Spleen (tissue), 11 donors: Measurements from ENCODE around the gene DHX57. TPM values are rescaled to one million over a fixed set of nuclear protein-coding genes. Genes with fewer than 3 reads are reported as not detected.

Source experiments
- DNase-seq: peaks from one replicate; pipeline ENCODE4 v3.0.0-alpha.2; 2020
- H3K27ac ChIP-seq, 8 donors: fragments of 200-600 bp; sonication (generic) in 7 of 8; 1 replicate in 4 of 8; 2 replicates in 4 of 8; pipeline versions ENCODE4 v1.5.0 to v1.8.0; 2016 to 2021; ENCODE audit warnings: inconsistent platforms in 4 of 8, mild to moderate bottlenecking in 4 of 8, moderate library complexity in 1 of 8
- H3K27me3 ChIP-seq, 7 donors: fragments of 200-600 bp; sonication (generic) in 6 of 7; replicated peaks in 1 of 7; 1 replicate in 4 of 7; 2 replicates in 3 of 7; pipeline versions ENCODE4 v1.5.0 to v1.8.0; 2016 to 2021; ENCODE audit warnings: inconsistent platforms in 3 of 7, mild to moderate bottlenecking in 1 of 7
- H3K36me3 ChIP-seq, 6 donors: fragments of 200-600 bp; sonication (generic) in 5 of 6; 1 replicate in 4 of 6; 2 replicates in 2 of 6; pipeline versions ENCODE4 v1.5.0 to v1.8.0; 2016 to 2021; ENCODE audit warnings: inconsistent platforms in 2 of 6
- H3K4me1 ChIP-seq, 6 donors: fragments of 200-600 bp; sonication (generic) in 5 of 6; 1 replicate in 3 of 6; 2 replicates in 3 of 6; pipeline versions ENCODE4 v1.5.0 to v1.8.0; 2016 to 2021; ENCODE audit warnings: inconsistent platforms in 3 of 6
- H3K4me3 ChIP-seq, 8 donors: fragments of 200-600 bp; sonication (generic) in 7 of 8; 1 replicate in 4 of 8; 2 replicates in 4 of 8; pipeline versions ENCODE4 v1.5.0 to v1.8.0; 2016 to 2021; ENCODE audit warnings: inconsistent platforms in 4 of 8, mild to moderate bottlenecking in 4 of 8, moderate library complexity in 2 of 8
- H3K9me3 ChIP-seq, 8 donors: fragments of 200-600 bp; sonication (generic) in 7 of 8; 1 replicate in 4 of 8; 2 replicates in 4 of 8; pipeline versions ENCODE4 v1.5.0 to v1.8.0; 2016 to 2021; ENCODE audit warnings: inconsistent platforms in 4 of 8
- CTCF ChIP-seq, 11 experiments: fragments of 200-600 bp in 7 of 11; fragments of 450-650 bp in 4 of 11; sonication (generic) in 4 of 11; IDR thresholded peaks in 8 of 11; conservative IDR thresholded peaks in 3 of 11; 1 replicate in 7 of 11; 2 replicates in 4 of 11; pipeline versions ENCODE4 v1.4.0 to v1.8.0; 2016 to 2021; ENCODE audit warnings: antibody characterized with exemption in 11 of 11, inconsistent platforms in 4 of 11, mild to moderate bottlenecking in 1 of 11
- POLR2A ChIP-seq, 3 donors: fragments of 450-650 bp; IDR thresholded peaks; one replicate each; pipeline ENCODE4 v1.5.1; 2017; ENCODE audit warnings: antibody characterized with exemption in 3 of 3, mild to moderate bottlenecking in 1 of 3
- POLR2AphosphoS5 ChIP-seq, 3 donors: sonication (generic); formaldehyde crosslinking; IDR thresholded peaks; one replicate each; pipeline ENCODE4 v1.5.1; 2017; ENCODE audit warnings: antibody characterized with exemption in 3 of 3
- WGBS, 5 donors: extraction: QIAGEN DNeasy Blood & Tissue Kit in 3 of 5; methylation state at CpG; one replicate each; pipeline versions ENCODE4 v1.1.5 to v1.1.7; 2013 to 2018; 5-methylcytosine and 5-hydroxymethylcytosine counted together
- intact Hi-C: fragments of 100-400 bp; cut with DNase I; formaldehyde crosslinking; loops from one replicate; pipeline ENCODE4 v1.15.0; 2023; ENCODE audit warnings: low total_unique reads
- polyA plus RNA-seq, 3 donors: library from polyadenylated mRNA; stranded (reverse); fragments of 200-250 nt; gene quantifications; one replicate each; pipeline ENCODE4 v1.2.1, GENCODE V29; 2013
- total RNA-seq, 7 donors: library from RNA; depleted of rRNA in 3 of 7; stranded (reverse); fragments of >200 nt in 3 of 7; fragmentation: NEBNext Ultra II Directional in 4 of 7; extraction: Animal tissue kit (Norgen Biotek cat#: 25700) in 4 of 7; gene quantifications; one replicate each; pipeline versions ENCODE4 v1.1.0 to v1.2.1, GENCODE V29; 2016 to 2021
- donor health status: healthy with polysubstance abuse.
- donor health status: DM: no; HTN: no; CAD: no; lungs with moderate emphysema.
- donor health status: DM: no; HTN: no; CAD: no.
- donor health status: Bipolar disorder and iron deficiency.
- donor health status: healthy.
- donor health status: DM: no; HTN: no; CAD: no.
- donor health status: DM: yes; HTN: yes; CAD: no.

Gene DHX57
- total and polyA plus RNA-seq, 10 donors, result 6.5 to 24.0 (median 14.8) TPM

GRCh38 chr2:38886063-38886462 is 10.3 kb upstream of the DHX57 start:
- intact Hi-C loops, result no loop called here
- no peaks in the 10 kb centered on the region for H3K4me1 ChIP-seq
- H3K4me3 ChIP-seq, result no peak overlapping the region
- no peak for TF ChIP-seq POLR2AphosphoS5 (IDR thresholded peaks at IDR 0.05)
- TF ChIP-seq POLR2A (IDR thresholded peaks at IDR 0.05), result no peak
- no peak for TF ChIP-seq CTCF (IDR thresholded peaks at IDR 0.05 in 8 of 11, conservative IDR thresholded peaks at IDR 0.05 in 3 of 11)
- H3K36me3 ChIP-seq, result no peaks in the 10 kb centered on the region
- no peaks in the 10 kb centered on the region for H3K27me3 ChIP-seq
- H3K9me3 ChIP-seq, result peaks cover 0 to 8% (median 0%) of the 10 kb centered on the region in 8 donors
- H3K27ac ChIP-seq, result no peak overlapping the region
- DNase-seq, result no peak

GRCh38 chr2:38876407-38876806 is 673 bp upstream of the DHX57 start:
- no peaks in the 10 kb centered on the region for H3K27me3 ChIP-seq
- H3K9me3 ChIP-seq, result peaks cover 0 to 17% (median 14%) of the 10 kb centered on the region in 8 donors
- H3K36me3 ChIP-seq, result no peaks in the 10 kb centered on the region
- H3K27ac ChIP-seq, result peak overlapping the region in 1 of 8 donors; percentile 82
- DNase-seq, result no peak
- H3K4me3 ChIP-seq, result peak overlapping the region; percentile 71 to 98 (median 88)
- 42 to 64% (median 52%) methylated on average over 10 of the region's 10 CpGs for WGBS, 5 donors
- intact Hi-C loops, result no loop called here
- TF ChIP-seq POLR2A (IDR thresholded peaks at IDR 0.05) (no peak), CTCF (IDR thresholded peaks at IDR 0.05 in 8 of 11, conservative IDR thresholded peaks at IDR 0.05 in 3 of 11) (no peak), POLR2AphosphoS5 (IDR thresholded peaks at IDR 0.05) (no peak)
- peaks cover 7 to 30% (median 18%) of the 10 kb centered on the region in 6 donors for H3K4me1 ChIP-seq

- H3K4me1 ChIP-seq, result peaks cover 7 to 30% (median 18%) of the 10 kb centered on the region in 6 donors
- DNase-seq, result no peak
- peak overlapping the region; percentile 71 to 98 (median 88) for H3K4me3 ChIP-seq
- H3K36me3 ChIP-seq, result no peaks in the 10 kb centered on the region
- 1 to 2% (median 1%) methylated on average over 8 to 10 of the region's 10 CpGs for WGBS, 5 donors
- no peaks in the 10 kb centered on the region for H3K27me3 ChIP-seq
- H3K27ac ChIP-seq, result peak overlapping the region; percentile 16 to 83 (median 64)
- intact Hi-C loops, result no loop called here
- H3K9me3 ChIP-seq, result peaks cover 0 to 29% (median 25%) of the 10 kb centered on the region in 8 donors
- TF ChIP-seq CTCF (IDR thresholded peaks at IDR 0.05 in 8 of 11, conservative IDR thresholded peaks at IDR 0.05 in 3 of 11), result no peak
- TF ChIP-seq POLR2A (IDR thresholded peaks at IDR 0.05), result no peak
- TF ChIP-seq POLR2AphosphoS5 (IDR thresholded peaks at IDR 0.05), result no peak
Measured at GRCh38 chr2:38875227-38875575, 533 bp downstream of the DHX57 start.

- DNase-seq, result no peak
- intact Hi-C loops, result no loop called here
- Histone ChIP-seq H3K4me1 (peaks cover 7 to 30% (median 18%) of the 10 kb centered on the region in 6 donors), H3K27me3 (no peaks in the 10 kb centered on the region), H3K27ac (no peak overlapping the region), H3K4me3 (no peak overlapping the region), H3K36me3 (no peaks in the 10 kb centered on the region), H3K9me3 (peaks cover 0 to 42% (median 38%) of the 10 kb centered on the region in 8 donors)
- TF ChIP-seq CTCF (IDR thresholded peaks at IDR 0.05 in 8 of 11, conservative IDR thresholded peaks at IDR 0.05 in 3 of 11) (no peak), POLR2A (IDR thresholded peaks at IDR 0.05) (no peak), POLR2AphosphoS5 (IDR thresholded peaks at IDR 0.05) (no peak)
- 75 to 77% (median 75%) methylated on average over 5 of the region's 5 CpGs for WGBS, 5 donors
Measured at GRCh38 chr2:38873763-38874162, 2.0 kb downstream of the DHX57 start.
